Neural cell (in vitro differentiated cells): Measurements from ENCODE around the gene PRRG4. TPM values are rescaled to one million over a fixed set of nuclear protein-coding genes. Genes with fewer than 3 reads are reported as not detected.

Experiments
- H2AFZ ChIP-seq: fragments of 200-600, 300-800 bp; sonication (generic), shearing (Covaris generic); 2 replicates; pipeline ENCODE4 v1.6.0; 2014; ENCODE audit warnings: low read depth, mild to moderate bottlenecking, antibody characterized with exemption, low read length, moderate library complexity
- H3F3A ChIP-seq: fragments of 200-600 bp; shearing (Covaris generic); 2 replicates; pipeline ENCODE4 v1.6.1; 2016; ENCODE audit warnings: mild to moderate bottlenecking, moderate library complexity, mixed read lengths, antibody characterized with exemption, low read length; ENCODE audit not compliant: insufficient read depth, poor library complexity, severe bottlenecking
- H3K27ac ChIP-seq: fragments of 200-600, 300-800 bp; sonication (generic), shearing (Covaris generic); 2 replicates; pipeline ENCODE4 v1.5.1; 2014; ENCODE audit warnings: mild to moderate bottlenecking, low read length, moderate library complexity
- H3K27me3 ChIP-seq: fragments of 300-800, 200-600 bp; sonication (generic), shearing (Covaris generic); 2 replicates; pipeline ENCODE4 v1.6.0; 2014; ENCODE audit warnings: mild to moderate bottlenecking, low read depth, low read length, moderate library complexity; ENCODE audit not compliant: insufficient read depth
- H3K36me3 ChIP-seq: fragments of 300-800, 200-600 bp; sonication (generic), shearing (Covaris generic); 2 replicates; pipeline ENCODE4 v1.5.1; 2014; ENCODE audit warnings: mild to moderate bottlenecking, antibody characterized with exemption, low read length, moderate library complexity; ENCODE audit not compliant: insufficient read depth
- H3K4me2 ChIP-seq: fragments of 300-800, 200-600 bp; sonication (generic), shearing (Covaris generic); 2 replicates; pipeline ENCODE4 v1.6.0; 2014; ENCODE audit warnings: mild to moderate bottlenecking, low read length
- H3K4me3 ChIP-seq: fragments of 300-800, 200-600 bp; sonication (generic), shearing (Covaris generic); 2 replicates; pipeline ENCODE4 v1.5.1; 2014; ENCODE audit warnings: mild to moderate bottlenecking, low read length, moderate library complexity
- H3K79me2 ChIP-seq: fragments of 200-600 bp; shearing (Covaris generic); replicated peaks from 2 replicates; pipeline ENCODE4 v1.6.0; 2014; ENCODE audit warnings: mild to moderate bottlenecking, low read length, moderate library complexity; ENCODE audit not compliant: insufficient read depth
- H3K9ac ChIP-seq: fragments of 300-800, 200-600 bp; sonication (generic), shearing (Covaris generic); 2 replicates; pipeline ENCODE4 v1.6.1; 2016; ENCODE audit warnings: mild to moderate bottlenecking, low read length, mixed read lengths
- H3K9me2 ChIP-seq: fragments of 200-600 bp; shearing (Covaris generic); 2 replicates; pipeline ENCODE4 v1.6.1; 2016; ENCODE audit warnings: mild to moderate bottlenecking, low read length, mixed read lengths; ENCODE audit not compliant: insufficient read depth
- H3K9me3 ChIP-seq: fragments of 200-600, 300-800 bp; sonication (generic), shearing (Covaris generic); 2 replicates; pipeline ENCODE4 v1.6.1; 2016; ENCODE audit warnings: mild to moderate bottlenecking, mixed run types, low read length, moderate library complexity, mixed read lengths
- H4K20me1 ChIP-seq: fragments of 200-600 bp; shearing (Covaris generic); 2 replicates; pipeline ENCODE4 v1.6.1; 2016; ENCODE audit warnings: mild to moderate bottlenecking, mixed run types; ENCODE audit not compliant: insufficient read depth
- CTCF ChIP-seq: fragments of 450-650 bp; IDR thresholded peaks from 2 replicates; pipeline ENCODE4 v1.5.1; 2014; ENCODE audit warnings: antibody characterized with exemption, mild to moderate bottlenecking, moderate library complexity; ENCODE audit not compliant: poor library complexity, severe bottlenecking
- EP300 ChIP-seq: fragments of 450-650 bp; conservative IDR thresholded peaks from 2 replicates; pipeline ENCODE4 v1.6.1; 2014; ENCODE audit warnings: antibody characterized with exemption, mild to moderate bottlenecking, moderate library complexity; ENCODE audit not compliant: poor library complexity, severe bottlenecking
- EZH2 ChIP-seq: fragments of 200-600, 300-800 bp; shearing (Covaris generic), sonication (generic); IDR thresholded peaks from 2 replicates; pipeline ENCODE4 v1.6.1; 2014; ENCODE audit warnings: antibody characterized with exemption, low read length, borderline replicate concordance, mild to moderate bottlenecking; ENCODE audit not compliant: insufficient read depth, poor library complexity, severe bottlenecking
- MXI1 ChIP-seq: fragments of 450-650 bp; conservative IDR thresholded peaks from 2 replicates; pipeline ENCODE4 v1.6.1; 2014; ENCODE audit warnings: antibody characterized with exemption, mild to moderate bottlenecking; ENCODE audit not compliant: poor library complexity, severe bottlenecking
- POLR2AphosphoS5 ChIP-seq: IDR thresholded peaks from 2 replicates; pipeline ENCODE4 v1.6.1; 2012
- RAD21 ChIP-seq: fragments of 450-650 bp; conservative IDR thresholded peaks from 2 replicates; pipeline ENCODE4 v1.6.1; 2014; ENCODE audit warnings: antibody characterized with exemption, mild to moderate bottlenecking, moderate library complexity
- REST ChIP-seq: IDR thresholded peaks from 2 replicates; pipeline ENCODE4 v1.6.1; 2012; ENCODE audit warnings: borderline replicate concordance
- SMC3 ChIP-seq: fragments of 450-650 bp; conservative IDR thresholded peaks from 2 replicates; pipeline ENCODE4 v1.6.1; 2014; ENCODE audit warnings: antibody characterized with exemption, mild to moderate bottlenecking, moderate library complexity; ENCODE audit not compliant: poor library complexity
- TAF1 ChIP-seq: IDR thresholded peaks from 2 replicates; pipeline ENCODE4 v1.6.1; 2012; ENCODE audit warnings: low read depth
- polyA plus RNA-seq: library from polyadenylated mRNA; depleted of rRNA; stranded (reverse); fragments of >200 nt; gene quantifications from 2 replicates; pipeline ENCODE4 v1.2.3, GENCODE V29; 2014

Gene PRRG4
- polyA plus RNA-seq, 1 donor from 2014 or later, result not detected

GRCh38 chr11:32902089-32902665 is 72.5 kb downstream of the PRRG4 start:
- Histone ChIP-seq H4K20me1 (peaks cover 4% of the 10 kb centered on the region), H3K79me2 (peaks cover 77% of the 10 kb centered on the region)

More at GRCh38 chr11:32902089-32902665, 72.5 kb downstream of the PRRG4 start:
- Histone ChIP-seq H3K27ac (no peak overlapping the region), H2AFZ (no peak overlapping the region), H3K36me3 (peaks cover 10% of the 10 kb centered on the region), H3K9me2 (no peaks in the 10 kb centered on the region), H3F3A (no peaks in the 10 kb centered on the region), H3K27me3 (no peaks in the 10 kb centered on the region), H3K4me2 (no peak overlapping the region), H3K9ac (no peak overlapping the region), H3K9me3 (no peaks in the 10 kb centered on the region), H3K4me3 (no peak overlapping the region)
- TF ChIP-seq REST (no peak), RAD21 (no peak), SMC3 (no peak), MXI1 (no peak), EZH2 (no peak), EP300 (no peak), TAF1 (no peak), CTCF (no peak), POLR2AphosphoS5 (no peak)
